HG02885 (cell line): Measurements from ENCODE around the gene SLC25A44.
"Not testable (repeated sequence)": the region's sequence is repeated elsewhere in the genome, so short reads cannot be mapped to it uniquely, and the experiment has no call there.

Experiments
- ATAC-seq: cut with Tn5 transposase; IDR thresholded peaks from one replicate; pipeline ENCODE4 v1.9.1; 2021; ENCODE audit warnings: mild to moderate bottlenecking; ENCODE audit not compliant: unreplicated experiment, poor library complexity

SLC25A44 gene

GRCh38 chr1:156198831-156199349 lies 5.0 kb downstream of the SLC25A44 start:
- peak; percentile 50 for ATAC-seq

GRCh38 chr1:156200044-156200443 lies 6.1 kb downstream of the SLC25A44 start:
- ATAC-seq = no peak

GRCh38 chr1:156203331-156203730 lies 9.4 kb downstream of the SLC25A44 start:
- no peak for ATAC-seq

GRCh38 chr1:156204686-156205085 lies 10.8 kb downstream of the SLC25A44 start:
- ATAC-seq = no peak

- ATAC-seq = no peak
Measured at GRCh38 chr1:156211243-156211642, 17.3 kb downstream of the SLC25A44 start.

- no peak for ATAC-seq
Measured at GRCh38 chr1:156212130-156212529, 18.2 kb downstream of the SLC25A44 start.

GRCh38 chr1:156212833-156213643 lies 19.1 kb downstream of the SLC25A44 start, which contains the start of gene PMF1:
Gene PMF1, plus strand, starts transcription at chr1:156213007. Its CDS starts 9 bp downstream, at chr1:156213016.
- peak; percentile 88 for ATAC-seq

- ATAC-seq = no peak
Measured at GRCh38 chr1:156213644-156213966, 19.7 kb downstream of the SLC25A44 start.

- ATAC-seq = no peak
Measured at GRCh38 chr1:156214024-156214748, 20.3 kb downstream of the SLC25A44 start.

GRCh38 chr1:156216361-156217086 lies 22.6 kb downstream of the SLC25A44 start:
- ATAC-seq = not testable (repeated sequence)

GRCh38 chr1:156217871-156218270 lies 24.0 kb downstream of the SLC25A44 start:
- ATAC-seq = no peak

GRCh38 chr1:156220226-156220625 lies 26.3 kb downstream of the SLC25A44 start:
- no peak for ATAC-seq

- no peak for ATAC-seq
Measured at GRCh38 chr1:156221986-156222692, 28.2 kb downstream of the SLC25A44 start.

GRCh38 chr1:156225677-156226014 lies 31.7 kb downstream of the SLC25A44 start:
- no peak for ATAC-seq

- ATAC-seq = peak; percentile 74
Measured at GRCh38 chr1:156226116-156226538, 32.2 kb downstream of the SLC25A44 start.

- ATAC-seq = no peak
Measured at GRCh38 chr1:156226782-156227181, 32.9 kb downstream of the SLC25A44 start.

GRCh38 chr1:156228501-156228900 lies 34.6 kb downstream of the SLC25A44 start:
- no peak for ATAC-seq

- no peak for ATAC-seq
Measured at GRCh38 chr1:156229809-156230472, 36.0 kb downstream of the SLC25A44 start.

GRCh38 chr1:156230473-156230837 lies 36.6 kb downstream of the SLC25A44 start:
- ATAC-seq = no peak
